ENCODE data around the gene EGFL7.

DNA sequence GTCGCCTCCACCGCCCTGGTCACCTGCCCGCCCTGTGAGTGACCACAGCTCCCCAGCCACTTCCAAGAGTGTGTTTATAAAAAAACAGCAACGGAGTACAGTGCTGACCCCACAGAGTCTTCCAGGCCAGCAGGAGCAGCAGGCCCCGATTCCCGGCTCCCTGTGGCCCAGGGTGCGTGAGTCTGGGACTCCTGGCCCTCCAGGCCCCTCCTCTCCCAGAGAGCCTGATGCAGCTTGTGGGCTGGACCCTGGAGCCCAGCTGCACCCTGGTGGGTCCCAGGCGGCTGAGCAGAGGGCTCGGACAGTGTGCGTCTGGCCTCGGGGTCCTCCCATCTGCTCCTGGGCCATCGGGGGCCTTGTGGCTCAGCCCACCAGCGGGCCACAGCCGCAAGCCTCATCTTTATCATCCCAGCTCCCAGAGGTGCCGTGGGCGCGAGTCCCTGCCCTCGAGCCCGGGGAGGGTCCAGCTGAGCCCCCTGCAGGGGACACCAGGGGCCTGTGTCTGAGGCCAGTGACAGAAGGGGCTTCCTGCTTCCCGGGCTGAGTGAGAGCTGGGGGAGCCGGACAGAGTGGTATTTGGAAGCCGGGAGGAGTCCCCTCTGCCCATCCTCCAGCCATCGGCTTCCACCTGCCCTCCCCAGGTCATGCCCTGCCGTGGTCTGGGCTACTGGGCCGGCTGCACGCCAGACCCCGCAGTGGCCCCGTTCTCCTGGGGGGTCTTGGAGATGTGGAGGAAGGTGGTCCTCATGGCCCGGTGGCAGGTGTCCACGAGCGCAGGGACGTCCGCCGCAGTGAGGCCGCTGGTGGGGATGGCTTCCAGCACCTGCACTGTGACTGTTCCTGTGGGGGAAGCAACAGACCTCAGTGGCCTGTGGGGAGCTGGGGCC lies 10.6 kb downstream of the EGFL7 start:
- TF ChIP-seq, protein P1, sequence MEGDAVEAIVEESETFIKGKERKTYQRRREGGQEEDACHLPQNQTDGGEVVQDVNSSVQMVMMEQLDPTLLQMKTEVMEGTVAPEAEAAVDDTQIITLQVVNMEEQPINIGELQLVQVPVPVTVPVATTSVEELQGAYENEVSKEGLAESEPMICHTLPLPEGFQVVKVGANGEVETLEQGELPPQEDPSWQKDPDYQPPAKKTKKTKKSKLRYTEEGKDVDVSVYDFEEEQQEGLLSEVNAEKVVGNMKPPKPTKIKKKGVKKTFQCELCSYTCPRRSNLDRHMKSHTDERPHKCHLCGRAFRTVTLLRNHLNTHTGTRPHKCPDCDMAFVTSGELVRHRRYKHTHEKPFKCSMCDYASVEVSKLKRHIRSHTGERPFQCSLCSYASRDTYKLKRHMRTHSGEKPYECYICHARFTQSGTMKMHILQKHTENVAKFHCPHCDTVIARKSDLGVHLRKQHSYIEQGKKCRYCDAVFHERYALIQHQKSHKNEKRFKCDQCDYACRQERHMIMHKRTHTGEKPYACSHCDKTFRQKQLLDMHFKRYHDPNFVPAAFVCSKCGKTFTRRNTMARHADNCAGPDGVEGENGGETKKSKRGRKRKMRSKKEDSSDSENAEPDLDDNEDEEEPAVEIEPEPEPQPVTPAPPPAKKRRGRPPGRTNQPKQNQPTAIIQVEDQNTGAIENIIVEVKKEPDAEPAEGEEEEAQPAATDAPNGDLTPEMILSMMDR (IDR thresholded peaks at IDR 0.05) = no peak
- TF ChIP-seq POLR2A (IDR thresholded peaks at IDR 0.05) = no peak
